DMS114 treated with DMSO at 0.1 percent for 48 hours (cell line): ENCODE results near the gene BNIP3.

Experiments
- DNase-seq: peaks from one replicate; lab custom pipeline; 2025; ENCODE audit not compliant: unreplicated experiment; lab: John Stamatoyannopoulos, UW

BNIP3 gene, protein sequence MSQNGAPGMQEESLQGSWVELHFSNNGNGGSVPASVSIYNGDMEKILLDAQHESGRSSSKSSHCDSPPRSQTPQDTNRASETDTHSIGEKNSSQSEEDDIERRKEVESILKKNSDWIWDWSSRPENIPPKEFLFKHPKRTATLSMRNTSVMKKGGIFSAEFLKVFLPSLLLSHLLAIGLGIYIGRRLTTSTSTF

GRCh38 chr10:131981429-131982184 is at the start of gene BNIP3:
Gene BNIP3 (minus strand): TSS chr10:131981923. CDS start chr10:131981806, 117 bp downstream.
- peak; percentile 86 for DNase-seq

- DNase-seq, result no peak
Observed at GRCh38 chr10:132030898-132031463, 49.3 kb upstream of the BNIP3 start.

DNA sequence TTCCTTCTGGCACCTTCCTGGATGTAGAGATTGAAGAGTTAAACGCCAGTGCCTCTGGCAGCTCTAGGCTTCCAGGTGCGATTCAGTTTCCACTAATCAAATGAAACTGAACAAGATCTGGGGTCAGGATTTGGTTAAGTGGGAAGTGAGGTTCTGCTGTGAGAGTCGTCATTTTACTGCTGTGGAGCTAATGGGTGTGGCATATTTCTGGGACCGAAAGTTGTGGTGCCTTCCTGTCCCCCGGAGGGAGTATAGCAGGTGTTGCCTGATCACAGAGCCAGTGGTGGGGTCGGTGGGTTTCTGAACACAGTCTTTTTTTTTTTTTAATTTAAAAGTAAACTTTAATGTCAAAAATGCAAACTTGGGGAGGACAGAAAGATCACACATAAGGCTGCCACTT is 47.0 kb upstream of the BNIP3 start:
- DNase-seq, result no peak

- no peak for DNase-seq
Observed at GRCh38 chr10:132027423-132027983, 45.8 kb upstream of the BNIP3 start.

- peak; percentile 59 for DNase-seq
Observed at GRCh38 chr10:132023092-132023811, 41.5 kb upstream of the BNIP3 start.

DNA sequence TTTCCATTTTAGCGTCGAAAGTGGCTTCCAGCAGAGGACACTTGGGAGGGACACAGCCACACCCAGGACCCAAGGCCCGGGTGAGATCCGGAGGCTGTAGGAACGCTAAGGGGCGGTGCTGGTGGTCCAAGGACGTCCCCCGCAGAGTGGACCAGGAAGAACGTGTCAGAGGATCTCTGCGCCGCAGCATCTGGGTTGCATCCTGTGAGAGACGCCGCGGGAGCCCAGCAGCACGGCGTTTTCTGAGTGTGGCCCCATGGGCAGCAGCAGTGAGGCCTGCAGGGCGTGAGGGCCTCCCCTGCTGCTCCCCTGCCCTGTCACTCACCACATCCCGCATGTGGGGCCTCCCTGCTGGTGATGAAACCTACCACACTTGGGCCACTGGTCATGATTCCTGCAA is 40.5 kb upstream of the BNIP3 start:
- no peak for DNase-seq

DNA sequence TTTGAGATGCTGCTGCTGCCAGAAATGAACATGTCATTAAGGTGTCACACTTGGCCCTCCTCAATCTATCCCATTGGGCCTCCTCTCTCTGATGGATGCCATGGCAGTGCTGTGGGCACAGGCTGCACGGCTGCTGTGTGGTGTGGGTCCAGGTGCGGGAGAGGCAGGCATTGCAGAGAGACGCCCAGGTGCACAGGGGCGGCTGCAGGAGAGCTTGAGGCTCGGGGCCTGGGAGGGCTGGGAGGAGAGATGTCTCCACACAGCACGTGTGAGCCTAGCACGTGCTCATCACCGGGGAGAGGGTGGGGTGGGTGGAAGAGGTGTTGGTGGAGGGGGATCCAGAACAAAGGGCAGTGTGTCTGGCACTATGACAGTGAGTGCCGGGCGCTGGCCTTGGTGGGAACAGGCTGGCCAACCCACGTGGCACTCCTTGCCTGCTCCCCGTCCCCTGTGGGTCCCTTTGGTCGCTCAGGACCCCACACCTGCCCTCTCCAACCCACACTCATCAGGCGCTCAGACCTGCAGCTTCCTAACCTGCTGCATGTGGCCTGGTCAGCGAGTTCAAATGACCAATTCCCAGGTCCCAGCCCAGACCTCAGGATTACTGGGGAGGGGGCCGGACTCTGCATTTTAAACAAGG is 39.9 kb upstream of the BNIP3 start:
- DNase-seq, result no peak

DNA sequence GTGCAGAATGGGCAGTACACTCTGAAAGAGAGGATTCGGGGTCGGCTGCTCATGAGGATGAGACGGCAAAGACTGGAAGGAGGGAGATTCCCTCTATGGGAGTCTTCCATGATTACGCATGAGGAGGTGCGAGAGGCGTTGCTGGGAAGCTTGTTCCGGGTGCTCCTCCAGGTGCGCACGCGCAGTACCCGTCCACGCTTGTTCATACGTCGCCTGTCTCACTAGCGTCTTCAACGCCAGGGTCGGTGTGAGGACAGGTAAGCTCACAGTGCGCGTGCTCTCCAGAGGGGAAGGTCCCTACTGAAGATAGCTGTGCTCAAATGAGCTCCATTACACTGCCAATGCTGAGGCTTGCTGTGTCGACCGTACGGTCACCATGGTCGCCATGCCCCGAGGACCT is 39.3 kb upstream of the BNIP3 start:
- DNase-seq, result no peak

DNA sequence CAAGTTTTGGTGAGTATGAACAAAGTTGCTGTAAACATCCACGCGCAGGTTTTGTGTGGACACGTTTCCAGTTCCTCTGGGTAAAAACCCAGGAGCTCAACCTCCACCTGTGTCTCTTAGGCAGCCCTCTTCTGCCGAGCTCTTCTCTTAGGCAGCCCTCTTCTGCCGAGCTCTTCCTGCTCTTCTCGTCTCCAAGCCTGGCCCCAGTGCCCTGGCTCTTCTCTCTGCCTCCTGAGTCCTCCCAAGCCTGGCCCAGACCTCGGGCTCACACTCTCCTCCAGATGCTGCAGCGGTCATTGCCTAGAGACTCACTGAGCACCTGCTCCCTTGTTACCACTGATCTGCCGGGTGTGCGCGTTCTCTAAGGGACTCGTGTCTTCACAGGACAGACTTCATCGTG is 38.7 kb upstream of the BNIP3 start:
- no peak for DNase-seq

DNA sequence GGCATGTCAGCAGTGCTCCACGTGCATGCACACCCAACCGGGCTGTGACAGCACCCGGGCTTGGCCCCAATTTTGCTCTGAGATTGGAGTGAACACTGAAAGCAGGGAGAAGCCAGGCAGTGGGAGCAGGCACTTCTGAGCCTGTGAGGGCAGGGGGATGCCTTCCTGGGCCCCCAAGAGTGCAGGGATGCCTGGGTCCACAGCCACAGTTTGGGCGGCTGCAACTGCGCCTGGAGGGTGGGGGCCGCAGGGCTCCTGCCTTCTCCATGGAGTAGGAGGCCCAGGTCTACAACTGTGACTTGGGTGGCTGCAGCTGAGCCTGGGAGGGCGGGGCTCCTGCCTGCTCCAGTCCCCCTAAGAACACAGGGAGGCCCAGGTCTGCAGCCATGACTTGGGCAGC is 37.6 kb upstream of the BNIP3 start:
- DNase-seq, result no peak

GRCh38 chr10:132018446-132018845 is 36.7 kb upstream of the BNIP3 start:
- no peak for DNase-seq

GRCh38 chr10:132016514-132016913 is 34.8 kb upstream of the BNIP3 start:
- no peak for DNase-seq

DNA sequence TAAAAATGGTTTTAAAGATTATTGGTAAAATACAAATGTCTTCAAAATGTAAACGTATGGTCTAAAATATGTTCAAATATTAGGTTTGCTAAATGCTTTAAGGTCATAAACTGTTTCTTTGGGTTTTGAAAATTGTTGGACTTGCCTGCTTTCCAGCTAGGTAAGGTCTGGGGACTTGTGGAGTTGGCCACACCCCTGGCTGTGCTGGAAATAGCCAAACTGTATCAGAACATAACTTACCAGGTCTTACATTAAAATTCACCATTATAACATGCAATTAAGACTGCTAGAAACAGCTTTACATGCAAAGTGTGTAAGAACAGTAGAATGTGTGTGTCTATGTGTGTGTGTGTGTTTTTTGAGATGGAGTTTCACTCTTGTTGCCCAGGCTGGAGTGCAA is 29.7 kb upstream of the BNIP3 start:
- DNase-seq, result no peak

DNA sequence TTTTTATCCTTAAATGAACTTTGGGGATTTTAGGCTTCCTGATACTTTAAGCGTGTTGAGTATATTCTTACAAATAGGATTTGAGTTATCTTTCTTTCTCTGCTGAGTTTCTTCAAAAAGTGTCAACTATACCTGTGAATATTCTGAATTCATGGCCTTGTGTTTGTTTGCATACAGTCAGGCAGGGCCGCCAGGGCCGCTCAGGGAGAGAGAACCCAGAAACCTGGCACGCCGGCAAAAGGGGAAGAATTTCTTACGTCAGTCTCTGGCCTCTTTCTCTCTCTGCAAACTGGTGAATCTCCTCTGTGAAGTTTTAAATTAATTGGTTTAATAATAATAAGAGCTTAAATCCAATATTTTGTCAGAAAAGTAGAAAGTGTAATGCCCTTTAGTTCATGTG is 29.3 kb upstream of the BNIP3 start:
- DNase-seq, result no peak

DNA sequence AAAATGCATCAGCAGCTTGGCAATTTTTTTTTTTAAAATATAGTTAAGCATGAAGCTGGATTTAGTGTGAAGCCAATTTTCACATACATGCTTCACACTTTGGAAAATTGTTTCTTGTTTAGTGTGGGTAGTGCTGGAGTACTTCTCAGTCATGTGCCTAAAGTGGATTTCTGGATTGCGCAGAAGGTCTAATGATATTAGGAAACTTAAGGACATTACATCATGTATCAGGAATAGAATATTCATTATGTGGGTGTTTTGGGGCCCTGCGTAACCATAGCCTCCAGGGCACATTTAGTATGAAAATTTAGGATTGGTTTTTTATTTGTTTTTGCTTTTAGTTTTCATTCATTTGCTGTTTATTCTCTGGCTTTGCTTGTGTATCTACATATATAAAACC is 28.8 kb upstream of the BNIP3 start:
- no peak for DNase-seq

DNA sequence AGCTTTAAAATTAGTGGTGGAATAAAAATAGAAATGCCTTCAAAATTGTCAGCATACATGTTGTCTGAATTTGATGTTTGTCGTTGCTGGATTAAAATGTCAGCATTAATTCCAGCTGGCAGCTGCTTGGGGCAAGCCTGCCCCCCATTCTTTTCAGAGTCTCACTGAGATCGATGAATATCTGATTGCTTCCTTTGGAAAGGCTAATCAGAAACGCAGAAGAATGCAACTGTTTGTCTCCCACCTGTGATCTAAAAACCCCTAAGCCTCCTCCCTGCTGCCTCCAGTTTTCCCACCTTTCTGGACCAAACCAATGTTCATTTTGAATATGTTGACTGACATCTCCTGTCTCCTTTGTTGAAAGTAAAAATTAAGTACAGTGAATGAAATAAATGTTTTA is 27.9 kb upstream of the BNIP3 start:
- DNase-seq, result no peak

DNA sequence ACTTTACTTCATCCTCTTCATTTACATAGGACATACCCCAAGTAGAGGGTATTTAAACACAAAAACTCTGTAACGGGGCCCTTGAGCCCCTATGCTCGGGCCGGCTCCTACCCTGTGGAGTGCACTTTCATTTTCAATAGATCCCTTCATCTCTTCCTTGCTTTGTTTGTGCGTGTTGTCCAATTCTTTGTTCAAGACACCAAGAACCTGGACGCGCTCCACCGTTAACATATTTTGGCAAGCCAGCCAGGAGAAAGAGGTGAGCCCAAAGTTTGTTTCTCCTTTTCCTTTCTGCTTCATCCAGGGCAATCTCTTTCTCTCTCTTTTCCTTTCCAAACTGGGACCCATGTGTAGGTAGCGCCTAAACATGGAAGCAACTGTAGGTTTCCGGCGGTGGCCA is 26.0 kb upstream of the BNIP3 start:
- DNase-seq, result no peak

- no peak for DNase-seq
Observed at GRCh38 chr10:132006966-132007365, 25.2 kb upstream of the BNIP3 start.

- no peak for DNase-seq
Observed at GRCh38 chr10:132005147-132005546, 23.4 kb upstream of the BNIP3 start.

DNA sequence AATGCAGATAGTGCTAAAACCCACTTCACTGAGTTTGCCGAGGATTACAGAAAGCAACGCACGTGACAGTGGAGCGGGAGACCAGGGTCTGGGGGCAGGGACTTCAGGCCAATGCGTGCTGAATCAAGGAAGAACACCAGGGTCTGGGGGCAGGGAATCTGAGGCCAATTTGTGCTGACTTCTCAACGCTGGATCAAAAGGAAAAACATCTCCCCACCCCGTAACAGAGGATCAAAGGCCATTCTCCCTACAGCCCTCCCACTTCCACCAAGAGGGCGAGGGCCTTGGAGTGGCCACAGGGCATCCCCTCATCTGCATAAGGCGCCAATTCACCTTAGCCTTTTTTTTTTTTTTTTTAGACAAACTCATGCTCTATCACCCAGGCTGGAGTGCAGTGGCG is 22.3 kb upstream of the BNIP3 start:
- no peak for DNase-seq

GRCh38 chr10:132003282-132003924 is 21.7 kb upstream of the BNIP3 start:
- DNase-seq, result no peak
